Vagina (tissue), 2 donors: ENCODE results near the gene CYP17A1.

Experiments used
- POLR2A ChIP-seq, 2 donors: fragments of 450-650 bp; IDR thresholded peaks; one replicate each; pipeline ENCODE4 v1.6.1; 2017; ENCODE audit warnings: antibody characterized with exemption in 2 of 2, mild to moderate bottlenecking in 2 of 2, moderate library complexity in 2 of 2
- POLR2AphosphoS5 ChIP-seq, 2 donors: sonication (generic); formaldehyde crosslinking; IDR thresholded peaks; one replicate each; pipeline ENCODE4 v1.9.0; 2017; ENCODE audit warnings: antibody characterized with exemption in 2 of 2, mild to moderate bottlenecking in 2 of 2, low read depth in 1 of 2; ENCODE audit not compliant: insufficient read depth in 1 of 2

DNA sequence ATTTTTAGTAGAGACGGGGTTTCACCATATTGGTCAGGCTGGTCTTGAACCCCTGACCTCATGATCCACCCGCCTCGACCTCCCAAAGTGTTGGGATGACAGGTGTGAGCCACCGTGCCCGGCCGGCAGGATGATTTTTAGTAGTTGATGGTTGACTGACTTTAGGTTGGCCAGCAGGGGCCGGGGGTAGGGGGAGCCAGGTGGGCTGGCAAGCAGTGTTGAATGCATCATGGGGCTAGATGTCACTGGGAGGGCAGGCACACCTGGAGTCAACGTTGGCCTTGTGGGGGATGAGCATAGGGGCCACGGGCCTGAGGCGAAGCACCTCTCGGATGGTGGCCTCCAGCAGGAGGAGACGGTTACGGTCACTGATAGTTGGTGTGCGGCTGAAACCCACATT lies 5.0 kb downstream of the CYP17A1 start:
- TF ChIP-seq POLR2AphosphoS5 (IDR thresholded peaks at IDR 0.05; ENCODE audit: insufficient read depth in 1 of 2, low read depth in 1 of 2): no peak
- no peak for TF ChIP-seq POLR2A (IDR thresholded peaks at IDR 0.05)
